HCEC 1CT (cell line): ENCODE results near the gene ACACA.
A peak's percentile ranks its signal among the peaks of the same experiment; 100 is the strongest.

Experiments
- DNase-seq: peaks from one replicate; pipeline ENCODE4 v3.0.0-alpha.2; 2017

The ACACA gene

DNA sequence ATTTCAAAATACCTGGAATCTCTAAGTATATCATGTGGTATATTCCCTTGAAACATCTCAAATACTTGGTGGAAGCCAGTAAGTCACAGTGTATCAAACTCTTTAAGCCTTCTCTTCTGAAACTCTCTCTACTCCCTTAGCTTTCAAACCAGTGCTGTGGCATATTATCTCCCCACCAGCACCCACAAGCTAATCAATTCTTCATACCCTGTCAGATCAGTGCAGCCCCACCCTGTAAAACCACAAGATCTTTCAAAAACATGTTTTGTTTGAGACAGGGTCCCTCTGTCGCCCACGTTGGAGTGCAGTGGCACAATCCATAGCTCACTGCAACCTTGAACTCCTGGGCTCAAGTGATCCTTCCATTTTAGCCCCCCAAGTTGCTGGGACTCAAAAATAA lies 122.4 kb downstream of the ACACA start:
- no peak for DNase-seq

DNA sequence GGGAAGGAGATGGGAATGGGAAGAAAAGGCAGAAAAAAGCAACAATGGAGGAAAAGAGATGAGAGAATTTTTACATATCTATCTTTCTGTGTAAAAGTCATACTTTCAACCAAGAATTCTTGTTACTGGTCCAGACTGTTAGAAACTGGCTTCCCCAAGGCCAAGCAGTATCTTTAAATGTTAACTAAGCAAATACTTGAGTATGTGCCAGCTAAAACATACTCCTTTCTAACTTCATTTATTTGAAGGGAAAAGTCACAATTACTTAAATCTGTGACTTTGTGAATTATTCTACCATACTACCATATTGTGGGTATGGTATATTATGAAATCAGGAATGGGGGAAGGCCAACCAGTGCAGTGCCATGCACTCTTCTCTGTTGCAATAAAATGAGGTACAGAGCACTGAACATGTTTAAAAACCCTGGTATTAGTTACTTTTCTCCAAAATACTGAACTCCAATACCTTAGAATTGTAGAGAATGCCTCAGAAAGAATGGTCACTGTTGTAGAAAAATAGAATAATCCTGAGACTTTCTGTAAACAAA lies 123.1 kb downstream of the ACACA start:
- no peak for DNase-seq

DNA sequence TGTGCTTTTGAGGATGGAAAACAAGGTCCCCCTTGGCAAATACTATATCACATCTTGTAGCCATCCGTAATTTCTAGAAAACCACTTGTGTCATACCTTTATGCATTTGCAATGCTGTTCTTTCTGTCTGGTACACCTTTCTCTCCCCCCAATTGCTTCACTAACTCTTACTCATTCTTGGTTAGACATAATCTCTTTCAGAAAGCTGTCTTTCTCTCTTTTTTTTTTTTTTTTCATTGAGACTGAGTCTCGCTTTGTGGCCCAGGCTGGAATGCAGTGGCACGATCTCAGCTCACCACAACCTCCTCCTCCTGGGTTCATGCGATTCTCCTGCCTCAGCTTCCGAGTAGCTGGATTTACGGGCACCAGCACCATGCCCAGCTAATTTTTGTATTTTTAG lies 125.8 kb downstream of the ACACA start:
- no peak for DNase-seq

DNA sequence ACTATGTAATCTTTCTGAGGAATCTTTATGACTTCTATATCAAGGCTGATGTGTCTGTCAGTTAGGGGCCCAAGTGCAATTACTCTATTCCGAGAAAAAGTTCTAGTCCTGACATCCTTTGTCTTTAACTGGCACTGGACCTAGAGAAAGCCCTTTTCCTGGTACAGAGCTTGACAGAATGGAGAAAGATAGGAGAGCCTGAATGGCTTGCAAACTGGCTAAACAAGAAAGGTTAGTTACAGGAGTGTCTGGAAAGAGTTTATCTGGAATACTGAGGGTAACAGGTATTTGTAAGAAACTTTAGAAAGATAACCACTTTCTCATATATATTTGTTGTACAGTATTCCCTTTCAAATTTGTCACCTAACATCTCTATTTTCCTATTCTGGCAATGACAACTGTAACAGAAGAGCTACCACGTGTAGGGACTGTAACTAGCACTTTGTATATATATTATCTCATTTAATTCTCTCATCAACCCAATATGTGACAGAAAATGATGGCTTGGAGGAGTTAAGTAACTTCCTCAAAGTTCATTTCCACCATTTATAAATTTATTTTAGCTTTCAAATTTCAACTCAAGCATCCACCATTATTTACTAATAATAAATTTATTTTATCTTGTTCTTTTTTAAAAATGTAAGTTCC lies 128.3 kb downstream of the ACACA start:
- DNase-seq = no peak

DNA sequence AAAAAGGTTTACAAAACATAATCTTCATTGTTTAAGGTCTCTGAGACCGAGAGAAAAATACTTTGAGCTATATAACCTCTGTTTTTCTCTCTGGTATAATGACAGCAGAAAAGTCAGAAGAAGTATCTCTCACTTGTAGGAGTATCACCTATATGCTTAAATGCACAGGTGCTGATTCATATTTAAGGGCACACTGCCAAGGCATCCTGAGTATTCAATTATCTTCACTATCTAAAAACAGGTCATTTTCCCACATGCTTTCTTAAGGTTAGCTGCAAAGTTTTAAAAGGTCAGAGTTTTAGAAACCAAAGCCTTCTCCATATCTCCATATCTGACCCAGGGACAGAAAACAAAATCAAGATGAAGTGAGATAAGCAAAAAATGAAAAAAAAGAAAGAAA lies 130.2 kb downstream of the ACACA start:
- DNase-seq = no peak

DNA sequence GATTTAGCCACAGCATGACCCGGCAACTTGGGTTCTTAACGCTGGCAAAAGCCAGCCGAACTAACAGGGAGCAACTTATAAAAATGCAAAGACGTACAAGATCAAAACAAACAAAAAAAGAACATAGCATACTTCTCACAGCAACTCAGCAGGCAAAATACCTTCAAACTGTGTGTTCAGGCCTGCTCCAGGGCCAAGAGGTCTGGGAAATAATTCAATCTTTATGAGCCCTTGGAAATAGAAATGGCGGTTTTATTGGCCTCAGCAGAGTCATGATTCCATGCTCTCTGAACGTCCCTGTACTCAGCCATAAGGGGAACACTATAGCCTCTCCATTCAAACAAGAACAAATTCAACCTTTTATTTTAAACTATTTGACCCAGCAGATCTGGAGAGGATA lies 132.2 kb downstream of the ACACA start:
- no peak for DNase-seq

DNA sequence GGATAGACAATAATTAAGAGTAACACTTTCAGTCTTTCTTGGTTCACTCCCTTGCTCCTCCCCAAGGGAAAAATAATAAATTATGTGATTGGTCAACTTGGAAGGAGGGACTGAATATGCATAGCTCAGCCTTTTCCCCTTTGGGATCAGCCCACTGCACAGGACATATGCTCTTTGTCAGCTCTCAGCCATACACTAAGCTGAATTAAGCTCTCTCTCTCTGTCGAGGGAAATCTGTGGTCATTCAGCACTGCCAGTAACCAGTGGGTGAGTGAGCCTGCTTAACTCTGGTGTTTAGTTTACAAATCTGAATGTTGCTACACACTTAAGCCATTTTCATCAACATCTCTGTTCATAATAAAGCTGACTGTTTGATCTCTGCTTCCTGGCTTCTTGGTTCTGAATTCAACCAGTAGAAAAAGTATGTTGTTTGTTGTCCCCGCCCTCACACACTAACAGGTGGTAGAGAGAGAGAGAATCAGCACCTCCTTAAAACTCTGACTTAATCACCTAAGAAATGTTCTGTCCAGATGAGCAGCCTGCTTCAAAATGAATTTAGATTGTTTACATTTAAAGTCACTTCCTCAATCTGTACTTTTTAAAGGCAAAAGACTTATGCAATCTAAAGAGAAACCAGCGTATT lies 133.1 kb downstream of the ACACA start:
- peak; percentile 65 for DNase-seq

DNA sequence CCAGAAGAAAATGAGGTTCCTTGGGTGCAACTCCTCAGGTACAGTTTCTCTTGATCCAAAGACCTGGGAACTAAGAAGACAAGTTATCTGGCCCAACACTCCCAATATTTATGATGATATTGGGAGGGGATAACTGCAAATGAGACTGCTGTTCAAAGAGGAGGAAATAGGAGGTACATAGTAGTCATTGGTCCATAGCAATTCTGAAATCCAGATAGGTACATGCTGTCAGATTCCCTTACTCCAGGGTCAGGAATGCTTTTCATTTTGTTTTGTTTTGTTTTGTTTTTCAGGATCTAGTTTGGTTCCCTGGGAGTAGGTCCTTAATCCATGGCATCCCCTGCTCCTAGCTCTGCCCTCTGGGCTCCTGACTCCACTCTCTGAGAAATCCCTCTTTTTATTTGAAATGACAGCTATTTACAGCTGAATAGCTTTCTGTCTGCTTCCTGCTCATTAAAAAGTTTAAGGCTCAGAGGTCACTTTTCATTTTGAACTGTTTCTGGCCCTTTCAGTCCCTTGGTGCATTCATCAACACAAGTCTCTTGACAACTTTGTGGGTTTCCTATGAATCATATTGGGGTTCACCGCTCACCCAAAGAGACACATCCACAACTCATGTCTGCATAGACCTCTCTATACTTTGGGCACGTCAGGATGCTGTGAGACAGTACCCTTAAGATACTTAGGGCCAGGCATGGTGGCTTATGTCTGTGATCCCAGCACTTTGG lies 141.0 kb downstream of the ACACA start:
- DNase-seq = no peak

DNA sequence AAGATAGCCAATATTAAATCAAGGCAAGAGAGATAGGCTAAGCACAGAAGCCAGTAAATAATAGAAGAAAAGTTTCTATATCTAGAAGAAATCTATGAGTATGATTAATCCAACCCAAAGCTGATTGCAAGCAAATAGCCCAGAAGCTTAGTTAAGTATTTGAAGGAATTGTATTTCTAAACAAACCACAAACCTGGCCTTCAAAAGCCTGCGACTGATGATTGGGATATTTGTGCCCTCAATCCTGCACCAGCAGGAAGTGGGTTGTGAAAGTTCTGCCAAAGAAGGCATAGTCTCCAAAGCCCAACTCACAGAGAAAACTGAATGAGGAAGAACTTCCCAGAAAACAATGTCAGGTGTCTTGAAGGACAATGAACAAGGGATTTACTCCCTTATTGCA lies 145.3 kb downstream of the ACACA start:
- peak; percentile 39 for DNase-seq

DNA sequence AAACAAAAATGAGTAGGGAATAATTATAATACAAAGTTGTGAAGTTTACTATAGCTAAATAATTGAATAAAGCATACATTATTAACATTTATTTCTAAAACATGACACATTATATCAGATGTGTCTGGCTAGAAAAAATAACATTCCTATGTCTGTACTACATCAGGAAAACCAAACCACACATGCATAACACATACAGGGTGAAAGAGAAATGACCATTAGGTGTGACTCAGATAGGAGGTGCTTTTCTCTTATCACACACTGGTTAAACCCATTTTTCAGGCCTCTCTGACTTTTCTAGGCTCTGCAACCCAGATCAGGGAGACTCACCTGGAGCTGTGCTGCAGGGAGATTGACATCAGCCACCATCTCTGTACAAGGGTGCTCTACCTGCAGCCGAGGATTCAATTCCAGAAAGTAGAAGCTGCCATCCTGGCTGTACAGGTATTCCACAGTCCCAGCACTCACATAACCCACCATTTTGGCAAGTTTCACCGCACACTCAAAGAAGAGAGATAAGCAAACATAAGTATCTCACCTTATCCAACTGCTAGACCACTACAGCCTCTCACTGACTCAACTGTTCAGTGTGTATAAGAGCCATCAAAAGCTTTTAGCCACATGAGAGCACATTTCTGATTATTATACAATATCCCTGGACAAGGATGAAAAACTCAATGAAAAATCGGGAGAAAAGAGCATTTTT lies 147.5 kb downstream of the ACACA start:
- DNase-seq = peak; percentile 65

DNA sequence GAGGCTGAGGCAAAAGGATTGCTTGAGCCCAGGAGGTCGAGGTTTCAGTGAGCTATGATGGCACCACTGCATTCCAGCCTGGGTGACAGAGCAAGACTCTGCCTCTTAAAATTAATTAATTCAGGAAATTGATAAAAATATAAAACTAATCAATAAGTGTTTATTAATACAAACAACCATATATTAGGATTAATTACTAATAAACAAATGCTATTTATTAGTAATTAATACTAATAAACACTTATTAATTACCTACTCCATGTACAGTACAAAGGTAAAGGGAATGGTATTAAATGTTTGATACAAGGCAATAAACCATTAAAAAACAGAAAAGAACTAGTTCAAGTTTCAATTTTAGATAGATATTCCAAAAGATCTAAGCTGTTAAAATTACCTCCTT lies 150.0 kb downstream of the ACACA start:
- no peak for DNase-seq

DNA sequence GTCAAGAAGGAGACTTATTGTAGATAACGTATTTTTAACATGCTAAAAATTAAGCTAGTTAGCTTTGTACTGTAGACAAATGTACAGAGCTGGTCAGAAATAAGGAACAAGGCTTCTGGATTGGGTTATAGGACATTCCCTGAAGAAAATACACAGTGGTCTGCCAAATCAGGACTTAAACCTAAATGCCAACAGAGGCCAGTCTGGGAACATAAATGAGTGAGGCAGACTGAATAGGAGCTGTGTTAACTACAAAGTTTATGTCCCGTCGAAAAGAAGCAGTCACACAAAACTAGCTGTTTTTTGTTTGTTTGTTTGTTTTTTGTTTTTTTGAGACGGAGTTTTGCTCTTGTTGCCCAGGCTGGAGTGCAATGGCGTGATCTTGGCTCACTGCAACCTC lies 151.2 kb downstream of the ACACA start:
- no peak for DNase-seq

DNA sequence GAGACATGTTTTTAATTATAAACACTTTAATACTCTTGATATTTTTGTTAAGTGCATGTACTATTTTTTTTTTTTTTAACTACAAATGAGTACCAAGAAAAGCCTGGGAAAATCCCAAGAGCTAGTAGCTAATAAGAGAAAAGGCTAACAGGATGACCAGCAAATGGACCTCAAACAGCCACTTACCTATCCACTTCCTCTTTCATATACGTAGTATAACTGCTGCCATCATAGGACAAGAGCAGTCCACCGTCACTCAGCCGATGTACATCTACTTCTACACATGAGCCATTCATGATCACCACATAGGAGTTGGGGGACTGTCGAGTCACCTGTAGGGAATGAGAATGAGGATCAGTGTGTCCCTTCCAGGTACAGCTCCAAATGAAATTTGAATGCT lies 158.8 kb downstream of the ACACA start:
- no peak for DNase-seq

DNA sequence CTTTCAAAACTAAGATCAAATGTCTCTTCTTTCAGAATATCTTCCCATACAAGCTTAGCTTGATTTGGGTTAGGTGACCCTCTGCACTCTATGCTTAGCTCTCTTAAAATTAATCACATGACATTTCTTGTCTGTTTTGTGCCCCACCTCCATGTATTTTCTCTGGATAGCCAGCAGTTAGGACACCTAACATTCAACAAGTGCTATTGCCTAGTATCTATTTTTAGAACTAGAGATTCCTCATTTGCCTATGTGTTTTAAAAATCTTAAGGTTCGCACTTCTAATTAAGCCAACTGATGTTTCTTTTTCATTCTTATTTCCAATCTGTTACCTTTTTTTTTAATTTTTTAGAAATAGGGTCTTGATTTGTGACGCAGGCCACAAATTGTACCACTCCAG lies 160.6 kb downstream of the ACACA start:
- no peak for DNase-seq

DNA sequence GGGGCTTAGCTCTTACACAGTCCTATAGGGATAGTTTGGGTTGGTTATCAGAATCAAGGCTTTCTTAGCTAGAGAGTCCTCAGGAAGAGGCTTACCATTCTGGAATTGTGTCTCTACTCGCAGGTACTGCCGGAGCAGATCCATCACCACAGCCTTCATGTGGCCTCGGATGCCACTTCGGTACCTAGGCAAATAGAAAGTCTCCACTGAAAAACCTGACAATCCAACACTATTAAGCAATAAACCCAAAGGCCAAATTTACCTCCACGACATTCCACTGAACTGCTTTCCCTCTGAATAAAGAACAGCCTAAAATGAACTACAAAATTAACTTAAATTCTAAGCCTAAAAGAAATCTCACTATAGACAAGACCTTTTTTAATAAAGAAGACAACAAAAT lies 166.3 kb downstream of the ACACA start:
- DNase-seq = no peak

DNA sequence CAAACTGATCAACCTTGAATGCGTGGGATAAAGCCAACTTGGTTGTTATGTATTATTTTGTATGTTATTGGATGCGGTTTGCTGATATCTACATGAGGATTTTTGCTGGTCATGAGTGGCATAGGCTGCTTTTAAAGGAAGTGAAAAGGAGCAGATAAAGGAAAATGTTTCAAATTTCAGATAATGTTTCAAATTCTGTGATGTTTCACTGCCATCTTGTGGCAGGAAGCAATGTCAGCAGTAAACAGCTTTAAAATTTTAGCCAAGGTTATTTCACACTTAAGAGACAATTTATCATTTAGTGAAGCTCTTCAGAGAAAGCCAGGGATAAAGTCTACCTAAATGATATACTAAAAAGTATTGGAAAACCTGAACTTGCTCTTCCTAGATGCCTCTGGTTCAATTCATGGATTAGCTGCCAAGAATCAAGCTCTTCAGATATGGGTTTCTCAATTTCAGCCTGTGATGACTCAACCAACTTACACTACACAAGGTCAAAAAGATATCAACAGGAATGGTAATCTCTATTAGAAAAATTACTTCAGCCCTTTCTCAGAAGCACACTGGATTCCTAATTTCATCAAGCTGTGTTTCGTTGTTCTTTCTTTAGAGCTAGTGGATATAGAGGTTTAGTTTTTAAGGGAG lies 166.8 kb downstream of the ACACA start:
- peak; percentile 41 for DNase-seq

DNA sequence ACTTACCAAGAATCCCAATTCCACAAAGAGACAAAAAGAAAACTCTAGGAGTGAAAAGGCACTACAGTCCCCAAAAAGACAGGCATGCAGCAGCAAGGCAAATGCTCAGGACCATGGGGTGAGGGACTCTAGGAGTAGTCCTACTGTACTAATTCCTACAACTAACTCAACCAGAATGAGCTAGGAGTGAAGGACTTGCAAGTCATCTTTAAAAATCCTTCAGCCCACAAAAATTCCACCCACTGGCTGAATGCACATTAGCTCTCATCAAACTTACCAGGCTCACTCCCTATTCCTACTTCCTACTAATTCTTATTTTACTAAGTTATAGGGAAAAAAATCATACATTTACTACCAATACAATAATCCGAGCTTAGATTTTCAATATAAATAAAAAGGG lies 172.5 kb downstream of the ACACA start:
- no peak for DNase-seq

DNA sequence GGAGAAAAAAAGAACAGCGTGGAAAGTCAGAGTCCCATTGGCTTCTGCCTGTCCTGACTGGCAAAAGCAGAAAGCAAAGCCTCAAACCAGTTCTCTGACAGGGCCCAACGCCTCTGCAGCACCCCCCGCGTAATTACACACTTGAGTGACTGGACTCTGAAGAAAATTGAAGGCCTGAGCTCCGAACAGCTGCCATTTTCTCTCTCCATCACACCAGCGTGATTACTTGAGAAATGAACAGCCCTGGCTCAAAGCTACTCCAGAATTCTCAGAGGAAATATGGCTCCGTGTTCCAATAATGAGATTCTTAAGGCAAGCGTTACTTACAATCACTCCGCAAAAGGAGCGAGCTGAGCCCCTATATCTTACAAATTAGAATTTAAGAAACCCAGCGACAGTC lies 173.6 kb downstream of the ACACA start:
- no peak for DNase-seq

DNA sequence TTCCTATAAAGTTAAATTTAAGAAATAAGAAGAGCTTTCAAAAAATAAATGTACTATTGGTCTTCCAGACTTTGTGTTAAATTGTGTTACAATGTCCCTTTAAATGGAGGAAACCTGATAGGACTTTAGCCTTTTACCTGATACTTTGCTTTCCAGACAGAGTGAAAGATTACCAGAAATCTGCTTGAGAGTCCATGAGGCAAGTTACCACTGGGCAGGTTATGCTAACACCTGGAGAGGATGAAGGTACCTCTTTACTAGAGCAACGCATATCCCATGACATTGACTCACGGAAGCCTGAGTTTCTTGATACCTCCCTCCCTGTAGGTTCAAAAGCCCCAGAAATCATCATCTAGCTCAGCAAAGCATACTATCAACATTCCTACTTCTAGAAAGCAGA lies 174.7 kb downstream of the ACACA start:
- DNase-seq = no peak

DNA sequence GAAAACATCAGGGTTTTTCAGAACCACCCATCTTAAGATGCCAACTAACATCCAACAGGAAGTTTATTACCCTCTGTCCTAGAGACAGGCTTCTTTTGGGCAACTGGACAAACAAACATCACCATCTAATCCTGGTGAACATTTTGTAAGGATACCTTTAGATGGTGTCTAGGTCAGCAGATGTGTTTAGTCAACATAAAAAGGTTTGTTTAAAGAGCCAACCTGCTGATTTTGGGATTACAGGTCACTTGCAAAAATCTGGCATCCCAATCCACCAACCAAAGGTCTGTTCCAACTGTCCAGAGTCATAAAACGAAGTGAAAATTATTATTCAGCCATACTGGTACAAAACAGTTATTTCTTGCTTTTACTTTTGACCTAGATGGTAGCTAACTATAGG lies 176.0 kb downstream of the ACACA start:
- no peak for DNase-seq

DNA sequence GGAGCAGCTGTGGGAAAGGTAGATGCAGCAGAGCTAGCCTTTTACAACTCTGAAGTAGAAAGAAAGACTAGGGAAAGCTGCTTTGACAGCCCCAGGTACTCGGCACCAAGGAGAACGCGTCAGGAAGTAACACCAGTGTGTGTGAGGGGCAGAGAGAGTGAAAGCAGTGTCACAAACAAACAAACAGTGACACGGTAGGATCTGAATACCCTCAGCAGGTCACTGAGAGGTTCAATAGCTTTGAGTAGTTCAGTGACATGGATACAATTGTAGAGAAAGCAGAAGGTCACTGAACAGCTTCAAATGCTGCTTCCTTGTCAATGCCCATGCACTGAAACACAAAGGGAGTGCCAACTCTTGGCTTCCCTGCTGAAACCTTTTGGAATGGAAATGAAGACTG lies 181.2 kb downstream of the ACACA start:
- DNase-seq = no peak

DNA sequence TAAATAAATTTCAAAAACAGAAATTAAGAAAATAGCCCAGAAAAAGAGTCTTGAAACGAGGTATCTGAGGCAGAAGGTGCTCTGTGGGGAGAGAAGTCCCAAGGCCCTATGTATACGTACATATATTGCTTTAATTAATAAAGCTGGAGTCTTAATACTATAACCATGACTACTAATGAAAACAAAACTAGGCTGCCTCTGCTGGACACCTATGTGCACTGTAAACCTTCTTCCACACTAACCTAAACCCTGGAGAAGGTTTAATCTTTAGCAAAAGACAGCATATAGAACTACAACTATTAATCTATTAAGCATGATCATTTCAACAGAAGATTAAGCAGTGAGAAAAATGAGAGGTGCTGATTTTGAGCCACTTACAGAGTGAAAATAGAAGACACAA lies 184.8 kb downstream of the ACACA start:
- no peak for DNase-seq

DNA sequence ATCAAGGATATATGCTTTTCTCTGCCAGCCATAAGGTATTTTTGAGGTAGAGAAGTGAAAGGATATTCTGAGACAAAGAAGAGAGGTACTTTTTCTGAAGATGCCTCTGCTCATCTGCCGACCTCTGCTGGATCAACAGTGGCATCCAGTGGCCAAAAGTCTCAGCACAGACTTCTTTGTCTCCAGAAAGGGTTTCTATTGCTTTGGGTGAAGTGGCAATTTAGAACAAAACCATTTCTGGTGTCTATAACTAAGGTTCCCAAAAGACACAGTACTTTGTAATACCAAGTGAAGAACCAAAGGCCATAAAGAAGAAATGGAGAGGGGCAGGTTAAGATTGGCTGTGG lies 186.1 kb downstream of the ACACA start:
- DNase-seq = no peak
